CD14-positive monocyte (primary cell): ENCODE measurements around the gene HPS3. TPM values are rescaled to one million over a fixed set of nuclear protein-coding genes. Genes with fewer than 3 reads are reported as not detected.

Source experiments
- DNase-seq, 3 donors: peaks; one replicate each; pipeline ENCODE4 v3.0.0-alpha.2; 2011 to 2022
- H2AFZ ChIP-seq: 2 replicates; pipeline ENCODE4 v1.6.0; 2012; ENCODE audit warnings: mild to moderate bottlenecking, low read depth, low read length, inconsistent platforms; ENCODE audit not compliant: insufficient read depth, poor library complexity, severe bottlenecking
- H3K27ac ChIP-seq, 2 donors: 1 replicate in 1 of 2; 2 replicates in 1 of 2; pipeline ENCODE4 v1.5.1; 2012 to 2013; ENCODE audit warnings: low read length in 2 of 2, control low read depth in 1 of 2, inconsistent platforms in 1 of 2, low read depth in 1 of 2, mild to moderate bottlenecking in 1 of 2
- H3K27me3 ChIP-seq, 2 donors: one replicate each; pipeline versions ENCODE4 v1.6.0 to v1.6.1; 2011 to 2013; ENCODE audit warnings: low read length in 2 of 2; ENCODE audit not compliant: control insufficient read depth in 2 of 2, insufficient read depth in 2 of 2
- H3K36me3 ChIP-seq, 2 donors: replicated peaks in 1 of 2; 1 replicate in 1 of 2; 2 replicates in 1 of 2; pipeline versions ENCODE4 v1.5.1 to v1.6.1; 2012 to 2013; ENCODE audit warnings: low read length in 2 of 2, control low read depth in 1 of 2, inconsistent platforms in 1 of 2, mild to moderate bottlenecking in 1 of 2; ENCODE audit not compliant: insufficient read depth in 2 of 2, control insufficient read depth in 1 of 2
- H3K4me1 ChIP-seq, 2 donors: 1 replicate in 1 of 2; 2 replicates in 1 of 2; pipeline versions ENCODE4 v1.5.1 to v1.6.1; 2012 to 2013; ENCODE audit warnings: low read length in 2 of 2, control low read depth in 1 of 2, inconsistent platforms in 1 of 2, mild to moderate bottlenecking in 1 of 2, moderate library complexity in 1 of 2; ENCODE audit not compliant: insufficient read depth in 2 of 2, control insufficient read depth in 1 of 2
- H3K4me2 ChIP-seq: replicated peaks from 2 replicates; pipeline ENCODE3; 2012; ENCODE audit warnings: low read length, moderate library complexity, mild to moderate bottlenecking; ENCODE audit not compliant: poor library complexity, severe bottlenecking; ENCODE audit errors: extremely low read depth
- H3K4me3 ChIP-seq, 3 experiments: fragments of 200-600 bp in 1 of 3; sonication (generic) in 1 of 3; replicated peaks in 1 of 3; 1 replicate in 2 of 3; 2 replicates in 1 of 3; pipeline ENCODE4 v1.5.1; 2011 to 2013; ENCODE audit warnings: low read length in 3 of 3, mild to moderate bottlenecking in 3 of 3, control low read depth in 2 of 3, low read depth in 2 of 3, inconsistent platforms in 1 of 3, moderate library complexity in 1 of 3
- H3K79me2 ChIP-seq: 2 replicates; pipeline ENCODE4 v1.6.0; 2012; ENCODE audit warnings: mild to moderate bottlenecking, control low read depth, inconsistent platforms, low read length, moderate library complexity; ENCODE audit not compliant: insufficient read depth
- H3K9ac ChIP-seq: 2 replicates; pipeline ENCODE4 v1.6.0; 2017; ENCODE audit warnings: low read length, mild to moderate bottlenecking; ENCODE audit not compliant: insufficient read depth, poor library complexity, severe bottlenecking
- H3K9me3 ChIP-seq, 2 donors: replicated peaks in 1 of 2; 1 replicate in 1 of 2; 2 replicates in 1 of 2; pipeline versions ENCODE4 v1.5.1 to v1.6.1; 2012 to 2013; ENCODE audit warnings: low read length in 2 of 2, control low read depth in 1 of 2; ENCODE audit not compliant: control insufficient read depth in 1 of 2, insufficient read depth in 1 of 2
- H4K20me1 ChIP-seq: 2 replicates; pipeline ENCODE4 v1.6.0; 2012; ENCODE audit warnings: mild to moderate bottlenecking, low read length, control low read depth, moderate library complexity; ENCODE audit not compliant: insufficient read depth
- H3K27ac Mint-ChIP-seq, 7 donors: one replicate each; pipeline ENCODE4 v1.8.0; 2020; ENCODE audit warnings: mild to moderate bottlenecking in 7 of 7, mixed read lengths in 7 of 7, moderate library complexity in 6 of 7, inconsistent platforms in 2 of 7
- H3K27me3 Mint-ChIP-seq, 3 donors: one replicate each; pipeline ENCODE4 v1.8.0; 2021 to 2022; ENCODE audit warnings: low read depth in 3 of 3, mild to moderate bottlenecking in 3 of 3, mixed read lengths in 3 of 3, moderate library complexity in 3 of 3, inconsistent platforms in 1 of 3
- H3K36me3 Mint-ChIP-seq, 2 donors: one replicate each; pipeline ENCODE4 v1.8.0; 2020; ENCODE audit warnings: mixed read lengths in 2 of 2, inconsistent platforms in 1 of 2, mild to moderate bottlenecking in 1 of 2
- H3K4me1 Mint-ChIP-seq: one replicate; pipeline ENCODE4 v1.8.0; 2020; ENCODE audit warnings: mild to moderate bottlenecking, mixed read lengths
- H3K4me3 Mint-ChIP-seq, 2 donors: one replicate each; pipeline ENCODE4 v1.8.0; 2020; ENCODE audit warnings: mild to moderate bottlenecking in 2 of 2, mixed read lengths in 2 of 2, moderate library complexity in 1 of 2
- H3K9me3 Mint-ChIP-seq, 7 donors: one replicate each; pipeline ENCODE4 v1.8.0; 2020 to 2022; ENCODE audit warnings: mixed read lengths in 7 of 7, mild to moderate bottlenecking in 6 of 7, moderate library complexity in 6 of 7, inconsistent platforms in 2 of 7
- CTCF ChIP-seq: fragments of 200-600 bp; IDR thresholded peaks from one replicate; pipeline ENCODE4 v1.8.0; 2022; ENCODE audit warnings: antibody characterized with exemption, mild to moderate bottlenecking
- WGBS: methylation state at CpG from one replicate; pipeline ENCODE4 v1.1.5; 2013; ENCODE audit warnings: missing lambda C conversion rate; ENCODE audit not compliant: insufficient coverage; 5-methylcytosine and 5-hydroxymethylcytosine counted together
- intact Hi-C, 2 donors: fragments of 100-400 bp; cut with micrococcal nuclease; formaldehyde crosslinking; loops; one replicate each; pipeline versions ENCODE4 v1.15.0 to v1.15.1; 2023
- polyA plus RNA-seq, 3 donors: library from polyadenylated mRNA; depleted of rRNA in 1 of 3; unstranded in 2 of 3; stranded (reverse) in 1 of 3; fragments of 300-500 nt in 2 of 3; fragments of >200 nt in 1 of 3; fragmentation: Illumina TruSeq in 2 of 3; gene quantifications; 1 replicate in 2 of 3; 2 replicates in 1 of 3; pipeline ENCODE4 v1.2.3, GENCODE V29; 2012 to 2021

The HPS3 gene
- polyA plus RNA-seq, 3 donors, result 20.8 to 35.8 (median 34.8) TPM

DNA sequence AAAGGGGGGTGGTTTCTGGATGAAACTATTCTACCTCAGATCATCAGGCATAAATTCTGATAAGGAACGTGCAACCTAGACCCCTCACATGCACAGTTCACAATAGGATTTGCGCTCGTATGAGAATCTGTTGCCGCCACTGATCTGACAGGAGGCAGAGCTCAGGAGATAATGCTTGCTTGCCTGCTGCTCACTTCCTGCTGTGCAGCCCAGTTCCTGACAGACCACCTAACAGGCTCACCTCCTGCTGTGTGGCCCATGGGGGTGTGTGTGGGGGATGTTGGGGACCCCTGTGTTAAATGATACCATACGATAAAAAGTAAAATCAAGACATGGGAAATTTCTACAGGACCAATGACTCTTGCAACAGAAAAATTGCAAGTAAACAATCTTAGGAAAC, 68.2 kb downstream of the HPS3 start:
- Mint-ChIP-seq H3K27ac (no peak overlapping the region), H3K4me1 (peaks cover 9% of the 10 kb centered on the region), H3K27me3 (peaks cover 1 to 6% (median 5%) of the 10 kb centered on the region in 3 donors), H3K36me3 (no peaks in the 10 kb centered on the region), H3K4me3 (no peak overlapping the region), H3K9me3 (no peaks in the 10 kb centered on the region)
- no peak overlapping the region for H3K27ac ChIP-seq
- no peaks in the 10 kb centered on the region for H3K4me1 ChIP-seq
- no peaks in the 10 kb centered on the region for H3K9me3 ChIP-seq
- intact Hi-C loops, result no loop called here
- H3K36me3 ChIP-seq, result no peaks in the 10 kb centered on the region
- H3K4me2 ChIP-seq, result no peak overlapping the region
- H3K9ac ChIP-seq, result no peak overlapping the region
- no peaks in the 10 kb centered on the region for H3K79me2 ChIP-seq
- H4K20me1 ChIP-seq, result no peaks in the 10 kb centered on the region
- DNase-seq, result no peak
- H3K4me3 ChIP-seq, result no peak overlapping the region
- no CpG with 5 or more reads among the region's 5 CpGs for WGBS
- TF ChIP-seq CTCF, result no peak
- no peaks in the 10 kb centered on the region for H3K27me3 ChIP-seq
- no peak overlapping the region for H2AFZ ChIP-seq

DNA sequence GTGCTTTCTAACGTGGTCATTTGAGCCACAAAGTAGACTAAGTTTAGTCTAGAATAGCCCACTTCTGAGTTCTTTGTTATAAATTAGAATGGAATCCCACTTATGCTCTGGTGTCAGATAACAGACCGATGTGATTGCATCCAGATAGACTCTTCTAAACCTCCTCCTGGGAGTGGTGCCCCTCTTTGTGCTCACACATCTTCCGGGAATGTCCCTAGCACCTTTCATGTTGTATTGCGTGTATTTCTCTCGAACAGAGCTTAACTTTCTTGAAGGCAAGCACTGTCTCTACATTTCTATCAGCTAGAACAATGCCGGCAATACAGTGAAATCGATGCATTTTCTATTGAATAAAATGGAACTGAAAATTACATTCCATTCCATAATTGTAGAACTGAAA, 69.2 kb downstream of the HPS3 start:
- peaks cover 1 to 6% (median 5%) of the 10 kb centered on the region in 3 donors for H3K27me3 Mint-ChIP-seq
- intact Hi-C loops, result no loop called here

More for the DNA sequence above, 69.2 kb downstream of the HPS3 start:
- WGBS, result 87% methylated on average over 4 of the region's 7 CpGs
- Histone ChIP-seq H3K9ac (no peak overlapping the region), H3K36me3 (no peaks in the 10 kb centered on the region), H3K27ac (no peak overlapping the region), H3K27me3 (no peaks in the 10 kb centered on the region), H3K79me2 (no peaks in the 10 kb centered on the region), H4K20me1 (no peaks in the 10 kb centered on the region), H3K4me3 (no peak overlapping the region), H2AFZ (no peak overlapping the region), H3K4me2 (no peak overlapping the region), H3K9me3 (no peaks in the 10 kb centered on the region), H3K4me1 (peaks cover 4 to 5% of the 10 kb centered on the region in 2 donors)
- Mint-ChIP-seq H3K9me3 (no peaks in the 10 kb centered on the region), H3K36me3 (no peaks in the 10 kb centered on the region), H3K27ac (no peak overlapping the region), H3K4me1 (peaks cover 11% of the 10 kb centered on the region), H3K4me3 (no peak overlapping the region)
- no peak for TF ChIP-seq CTCF
- DNase-seq, result no peak
